NT2/D1 (cell line): ENCODE results near the gene PAFAH1B1.

Experiments
- YY1 ChIP-seq: IDR thresholded peaks from 2 replicates; pipeline ENCODE4 v1.6.1; 2011; ENCODE audit not compliant: insufficient read length, insufficient read depth
- ZNF274 ChIP-seq: IDR thresholded peaks from 2 replicates; pipeline ENCODE4 v1.6.1; 2011; ENCODE audit warnings: mild to moderate bottlenecking, low read depth, low read length

DNA sequence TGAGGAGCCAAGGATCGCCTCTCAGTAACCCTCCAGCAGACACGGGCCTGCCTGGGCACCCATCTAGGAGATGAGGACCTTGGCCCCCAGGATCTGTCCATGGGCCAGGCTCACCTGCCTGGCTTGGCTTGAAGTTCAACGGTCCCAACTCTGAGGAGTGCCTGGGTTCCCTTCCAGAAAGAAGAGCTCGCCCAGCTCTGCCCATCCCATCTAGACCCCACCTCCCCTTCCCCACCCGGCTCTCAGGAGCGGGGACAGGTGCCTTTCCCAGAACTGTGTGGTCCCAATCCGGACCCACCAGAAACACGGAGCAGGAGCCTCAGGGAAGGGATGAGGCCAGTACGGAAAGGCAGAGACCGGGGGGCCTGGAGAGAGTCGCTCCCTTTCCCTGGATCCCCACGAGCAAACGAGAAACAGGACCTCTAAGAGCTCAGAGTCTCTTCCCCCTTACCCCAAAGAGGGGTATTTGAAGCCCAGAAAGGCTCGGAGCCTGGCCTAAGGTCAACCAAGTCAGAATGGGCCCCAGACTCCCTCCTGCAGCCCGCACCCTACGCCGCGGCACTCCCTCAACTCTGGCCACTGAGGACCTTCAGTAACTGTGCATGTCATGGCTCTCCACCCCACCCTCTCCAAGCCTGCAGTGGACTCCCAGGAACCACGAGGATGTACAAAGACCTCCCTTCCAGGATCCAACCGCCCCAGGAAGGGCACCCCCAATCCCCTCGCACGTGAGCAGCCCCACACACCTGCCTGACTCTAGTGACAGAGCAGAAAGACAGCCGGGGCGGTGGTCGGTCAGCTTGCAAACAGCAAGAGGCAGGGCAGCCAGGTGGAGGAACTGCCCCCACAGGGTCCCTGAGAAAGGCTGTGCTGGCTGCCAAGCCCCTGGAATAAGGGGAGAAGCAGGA lies 112.7 kb downstream of the PAFAH1B1 start:
- TF ChIP-seq ZNF274 (no peak), YY1 (no peak)
